Endothelial cell of umbilical vein (primary cell): ENCODE measurements around the gene DSP.

Experiments used
- EZH2 ChIP-seq: IDR thresholded peaks from 2 replicates; pipeline ENCODE4 v1.6.1; 2012; ENCODE audit warnings: borderline replicate concordance, low read depth, mild to moderate bottlenecking, moderate library complexity, low read length, inconsistent platforms; ENCODE audit not compliant: severe bottlenecking
- FOS ChIP-seq: IDR thresholded peaks from 2 replicates; pipeline ENCODE4 v1.6.1; 2011; ENCODE audit warnings: mild to moderate bottlenecking, low read length, moderate library complexity, borderline replicate concordance; ENCODE audit not compliant: insufficient read depth
- GATA2 ChIP-seq: IDR thresholded peaks from 2 replicates; pipeline ENCODE4 v1.7.0; 2011; ENCODE audit warnings: low read depth, mild to moderate bottlenecking, moderate library complexity, mixed read lengths, low read length; ENCODE audit not compliant: insufficient read length, insufficient read depth
- JUN ChIP-seq: IDR thresholded peaks from 2 replicates; pipeline ENCODE4 v1.6.1; 2011; ENCODE audit warnings: borderline replicate concordance, low read depth; ENCODE audit not compliant: insufficient read length, insufficient read depth
- MYC ChIP-seq: IDR thresholded peaks from one replicate; pipeline ENCODE4 v1.6.1; 2011; ENCODE audit warnings: mild to moderate bottlenecking, low read depth, low read length
- POLR2A ChIP-seq: IDR thresholded peaks from 2 replicates; pipeline ENCODE4 v1.6.1; 2012; ENCODE audit warnings: low read depth, mild to moderate bottlenecking, control low read depth, low read length
- POLR2AphosphoS5 ChIP-seq: IDR thresholded peaks from 2 replicates; pipeline ENCODE4 v1.6.1; 2012; ENCODE audit warnings: low read depth, mild to moderate bottlenecking, control low read depth, low read length, moderate library complexity; ENCODE audit not compliant: insufficient read depth
- TF ChIP-seq, protein P1 (sequence below), 2 donors: IDR thresholded peaks; 1 replicate in 1 of 2; 2 replicates in 1 of 2; pipeline ENCODE4 v1.5.1; 2011; ENCODE audit warnings: low read length in 2 of 2, mild to moderate bottlenecking in 2 of 2, moderate library complexity in 2 of 2, control low read depth in 1 of 2, inconsistent platforms in 1 of 2, low read depth in 1 of 2; ENCODE audit not compliant: insufficient read depth in 1 of 2; ENCODE audit errors: extremely low read depth in 1 of 2
- TF ChIP-seq, protein P2 (sequence below): IDR thresholded peaks from 2 replicates; pipeline ENCODE4 v1.6.1; 2011; ENCODE audit not compliant: insufficient read depth, insufficient read length

DNA sequence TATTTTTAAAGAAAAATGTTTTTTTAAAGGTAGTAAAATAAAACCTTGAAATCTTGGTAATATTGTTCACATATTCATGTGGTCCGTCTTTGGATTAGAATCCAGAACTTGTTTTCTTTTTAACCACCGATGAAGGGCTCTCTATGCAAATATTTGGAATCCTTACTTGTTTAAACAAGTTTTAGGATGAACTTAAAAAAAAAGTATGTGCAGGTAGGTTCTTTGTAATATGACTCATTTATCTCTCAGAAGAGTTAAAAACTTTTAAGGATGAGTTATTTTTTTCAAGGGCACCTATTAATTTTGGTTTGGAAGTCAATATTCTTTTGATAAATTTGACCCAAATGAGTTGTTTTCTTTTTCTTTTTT is 8.9 kb downstream of the DSP start:
- TF ChIP-seq, protein P1, sequence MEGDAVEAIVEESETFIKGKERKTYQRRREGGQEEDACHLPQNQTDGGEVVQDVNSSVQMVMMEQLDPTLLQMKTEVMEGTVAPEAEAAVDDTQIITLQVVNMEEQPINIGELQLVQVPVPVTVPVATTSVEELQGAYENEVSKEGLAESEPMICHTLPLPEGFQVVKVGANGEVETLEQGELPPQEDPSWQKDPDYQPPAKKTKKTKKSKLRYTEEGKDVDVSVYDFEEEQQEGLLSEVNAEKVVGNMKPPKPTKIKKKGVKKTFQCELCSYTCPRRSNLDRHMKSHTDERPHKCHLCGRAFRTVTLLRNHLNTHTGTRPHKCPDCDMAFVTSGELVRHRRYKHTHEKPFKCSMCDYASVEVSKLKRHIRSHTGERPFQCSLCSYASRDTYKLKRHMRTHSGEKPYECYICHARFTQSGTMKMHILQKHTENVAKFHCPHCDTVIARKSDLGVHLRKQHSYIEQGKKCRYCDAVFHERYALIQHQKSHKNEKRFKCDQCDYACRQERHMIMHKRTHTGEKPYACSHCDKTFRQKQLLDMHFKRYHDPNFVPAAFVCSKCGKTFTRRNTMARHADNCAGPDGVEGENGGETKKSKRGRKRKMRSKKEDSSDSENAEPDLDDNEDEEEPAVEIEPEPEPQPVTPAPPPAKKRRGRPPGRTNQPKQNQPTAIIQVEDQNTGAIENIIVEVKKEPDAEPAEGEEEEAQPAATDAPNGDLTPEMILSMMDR (IDR thresholded peaks at IDR 0.05; ENCODE audit: extremely low read depth in 1 of 2, insufficient read depth in 1 of 2, low read depth in 1 of 2, low read length in 2 of 2) = no peak
- TF ChIP-seq EZH2 (no peak), POLR2A (no peak), JUN (no peak), POLR2AphosphoS5 (no peak), FOS (no peak), MYC (no peak), GATA2 (no peak)
- TF ChIP-seq, protein P2, sequence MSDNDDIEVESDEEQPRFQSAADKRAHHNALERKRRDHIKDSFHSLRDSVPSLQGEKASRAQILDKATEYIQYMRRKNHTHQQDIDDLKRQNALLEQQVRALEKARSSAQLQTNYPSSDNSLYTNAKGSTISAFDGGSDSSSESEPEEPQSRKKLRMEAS = no peak
